Neural progenitor cell (in vitro differentiated cells): ENCODE measurements around the gene MAS1. TPM values are rescaled to one million over a fixed set of nuclear protein-coding genes. Genes with fewer than 3 reads are reported as not detected.
A peak's percentile ranks its signal among the peaks of the same experiment; 100 is the strongest.
"Not testable (repeated sequence)": the region's sequence is repeated elsewhere in the genome, so short reads cannot be mapped to it uniquely, and the experiment has no call there.

Experiments
- DNase-seq: peaks from one replicate; pipeline ENCODE4 v3.0.0-alpha.2; 2016; ENCODE audit warnings: low spot score
- H2AFZ ChIP-seq: fragments of 200-600 bp; sonication (generic); replicated peaks from 2 replicates; pipeline ENCODE4 v1.6.1; 2016; ENCODE audit warnings: antibody characterized with exemption
- H3F3A ChIP-seq: fragments of 200-600 bp; sonication (generic); 2 replicates; pipeline ENCODE4 v1.6.1; 2016; ENCODE audit warnings: antibody characterized with exemption, low read depth
- H3K27ac ChIP-seq: fragments of 200-600 bp; sonication (generic); 2 replicates; pipeline ENCODE4 v1.5.1; 2016; ENCODE audit warnings: mild to moderate bottlenecking
- H3K27me3 ChIP-seq: fragments of 200-600 bp; sonication (generic); 2 replicates; pipeline ENCODE4 v1.6.1; 2016; ENCODE audit warnings: mild to moderate bottlenecking, moderate library complexity
- H3K36me3 ChIP-seq: fragments of 200-600 bp; sonication (generic); 2 replicates; pipeline ENCODE4 v1.5.1; 2016
- H3K4me1 ChIP-seq: fragments of 200-600 bp; sonication (generic); 2 replicates; pipeline ENCODE4 v1.6.1; 2016; ENCODE audit warnings: mixed run types
- H3K4me2 ChIP-seq: fragments of 200-600 bp; sonication (generic); 2 replicates; pipeline ENCODE4 v1.6.1; 2016
- H3K4me3 ChIP-seq: fragments of 200-600 bp; sonication (generic); 2 replicates; pipeline ENCODE4 v1.5.1; 2016
- H3K79me2 ChIP-seq: fragments of 200-600 bp; sonication (generic); 2 replicates; pipeline ENCODE4 v1.6.1; 2016; ENCODE audit warnings: low read depth
- H3K9ac ChIP-seq: fragments of 200-600 bp; sonication (generic); 2 replicates; pipeline ENCODE4 v1.6.1; 2016
- H3K9me3 ChIP-seq: fragments of 200-600 bp; sonication (generic); 2 replicates; pipeline ENCODE4 v1.5.1; 2016; ENCODE audit warnings: low read depth
- H4K20me1 ChIP-seq: fragments of 200-600 bp; sonication (generic); 2 replicates; pipeline ENCODE4 v1.6.1; 2016; ENCODE audit warnings: low read depth
- H3K27ac Mint-ChIP-seq: 3 replicates; pipeline ENCODE4 v1.8.0; 2021; ENCODE audit warnings: mixed read lengths
- H3K27me3 Mint-ChIP-seq: 2 replicates; pipeline ENCODE4 v1.8.0; 2022; ENCODE audit warnings: low read depth, mild to moderate bottlenecking, inconsistent platforms, moderate library complexity, mixed read lengths; ENCODE audit not compliant: insufficient read depth
- H3K36me3 Mint-ChIP-seq: 3 replicates; pipeline ENCODE4 v1.8.0; 2021; ENCODE audit warnings: mixed read lengths
- H3K4me1 Mint-ChIP-seq: 3 replicates; pipeline ENCODE4 v1.8.0; 2021; ENCODE audit warnings: mixed read lengths
- H3K4me3 Mint-ChIP-seq: 3 replicates; pipeline ENCODE4 v1.8.0; 2021; ENCODE audit warnings: mild to moderate bottlenecking, moderate library complexity, mixed read lengths
- H3K9me3 Mint-ChIP-seq: 3 replicates; pipeline ENCODE4 v1.8.0; 2020; ENCODE audit warnings: mixed read lengths
- CTCF ChIP-seq: fragments of 200-600 bp; sonication (generic); IDR thresholded peaks from 2 replicates; pipeline ENCODE4 v1.5.1; 2017; ENCODE audit warnings: antibody characterized with exemption, mild to moderate bottlenecking
- EZH2 ChIP-seq: fragments of 200-600 bp; sonication (generic); IDR thresholded peaks from 2 replicates; pipeline ENCODE4 v1.6.1; 2017; ENCODE audit warnings: antibody characterized with exemption, mild to moderate bottlenecking, moderate library complexity
- EZH2phosphoT487 ChIP-seq: fragments of 200-600 bp; sonication (generic); IDR thresholded peaks from 2 replicates; pipeline ENCODE4 v1.6.1; 2017; ENCODE audit warnings: antibody characterized with exemption
- total RNA-seq: library from RNA; depleted of rRNA; stranded (reverse); fragments of >200 nt; gene quantifications from 2 replicates; pipeline ENCODE4 v1.2.3, GENCODE V29; 2015; ENCODE audit warnings: low replicate concordance

MAS1 gene
- total RNA-seq, result not detected in 2 replicates

- H3K4me3 ChIP-seq, result no peak within 1 kb of the TSS
- no peaks in the 10 kb centered on the region for H3K36me3 ChIP-seq
- no peak within 1 kb of the TSS for H2AFZ ChIP-seq
- H3K27me3 Mint-ChIP-seq, result peaks cover 12% of the 10 kb centered on the region
- peaks cover 8% of the 10 kb centered on the region for H3K4me1 Mint-ChIP-seq
- no peaks in the 10 kb centered on the region for H3K27me3 ChIP-seq
- no peak within 1 kb of the TSS for H3K27ac Mint-ChIP-seq
- TF ChIP-seq EZH2phosphoT487, result no peak
- TF ChIP-seq EZH2, result no peak
- no peak for TF ChIP-seq CTCF
- no peaks in the 10 kb centered on the region for H4K20me1 ChIP-seq
- H3K36me3 Mint-ChIP-seq, result no peaks in the 10 kb centered on the region
- H3F3A ChIP-seq, result no peaks in the 10 kb centered on the region
- H3K4me3 Mint-ChIP-seq, result no peak within 1 kb of the TSS
- no peak for DNase-seq
- H3K4me2 ChIP-seq, result no peak within 1 kb of the TSS
- no peaks in the 10 kb centered on the region for H3K9me3 ChIP-seq
- H3K9me3 Mint-ChIP-seq, result no peaks in the 10 kb centered on the region
- no peak within 1 kb of the TSS for H3K27ac ChIP-seq
- H3K9ac ChIP-seq, result no peak within 1 kb of the TSS
- no peaks in the 10 kb centered on the region for H3K79me2 ChIP-seq
- no peaks in the 10 kb centered on the region for H3K4me1 ChIP-seq
Measured at GRCh38 chr6:159890792-159891191, at the start of gene MAS1. Gene MAS1 (plus strand): TSS chr6:159890988. CDS start chr6:159906956, 15,968 bp downstream.

GRCh38 chr6:159842035-159842434 lies 48.8 kb upstream of the MAS1 start:
- H3K4me3 ChIP-seq, result no peak overlapping the region
- H3K9me3 Mint-ChIP-seq, result no peaks in the 10 kb centered on the region
- peak; percentile 28 for DNase-seq

GRCh38 chr6:159844737-159845645 lies 45.8 kb upstream of the MAS1 start:
- Histone ChIP-seq H4K20me1 (no peaks in the 10 kb centered on the region), H3K9ac (no peak overlapping the region), H3K4me3 (no peak overlapping the region), H3K4me2 (no peak overlapping the region), H3K27me3 (no peaks in the 10 kb centered on the region), H3K36me3 (no peaks in the 10 kb centered on the region), H3K4me1 (no peaks in the 10 kb centered on the region), H3F3A (no peaks in the 10 kb centered on the region), H2AFZ (peak overlapping the region; percentile 34), H3K27ac (no peak overlapping the region), H3K9me3 (no peaks in the 10 kb centered on the region), H3K79me2 (no peaks in the 10 kb centered on the region)
- H3K4me3 Mint-ChIP-seq, result no peak overlapping the region
- peaks cover 4% of the 10 kb centered on the region for H3K27me3 Mint-ChIP-seq
- no peaks in the 10 kb centered on the region for H3K36me3 Mint-ChIP-seq
- TF ChIP-seq EZH2 (no peak), CTCF (no peak), EZH2phosphoT487 (no peak)
- no peak overlapping the region for H3K27ac Mint-ChIP-seq
- no peaks in the 10 kb centered on the region for H3K4me1 Mint-ChIP-seq
- no peak for DNase-seq
- H3K9me3 Mint-ChIP-seq, result peaks cover 17% of the 10 kb centered on the region

More at GRCh38 chr6:159842035-159842434, 48.8 kb upstream of the MAS1 start:
- Histone ChIP-seq H2AFZ (peak overlapping the region; percentile 17), H4K20me1 (no peaks in the 10 kb centered on the region), H3K27ac (no peak overlapping the region), H3F3A (no peaks in the 10 kb centered on the region), H3K36me3 (no peaks in the 10 kb centered on the region), H3K4me1 (no peaks in the 10 kb centered on the region), H3K4me2 (no peak overlapping the region), H3K79me2 (no peaks in the 10 kb centered on the region), H3K9me3 (no peaks in the 10 kb centered on the region), H3K9ac (no peak overlapping the region), H3K27me3 (no peaks in the 10 kb centered on the region)
- no peaks in the 10 kb centered on the region for H3K36me3 Mint-ChIP-seq
- TF ChIP-seq EZH2, result no peak
- TF ChIP-seq CTCF, result peak; percentile 49
- no peak for TF ChIP-seq EZH2phosphoT487
- no peaks in the 10 kb centered on the region for H3K4me1 Mint-ChIP-seq
- no peak overlapping the region for H3K4me3 Mint-ChIP-seq
- no peak overlapping the region for H3K27ac Mint-ChIP-seq
- H3K27me3 Mint-ChIP-seq, result peaks cover 9% of the 10 kb centered on the region

- not testable (repeated sequence) for H3K36me3 Mint-ChIP-seq, DNase-seq, H4K20me1 ChIP-seq, H3K27ac ChIP-seq, H3K27me3 Mint-ChIP-seq, H3K27me3 ChIP-seq, H3K9me3 ChIP-seq, H3K4me3 Mint-ChIP-seq, H3K36me3 ChIP-seq, H3K27ac Mint-ChIP-seq, H3K9ac ChIP-seq, H3K4me3 ChIP-seq, H3K4me1 ChIP-seq, H3F3A ChIP-seq, H3K79me2 ChIP-seq, H3K4me2 ChIP-seq, H3K4me1 Mint-ChIP-seq, H2AFZ ChIP-seq
- H3K9me3 Mint-ChIP-seq, result peaks cover 20% of the 10 kb centered on the region
Measured at GRCh38 chr6:159848552-159848951, 42.2 kb upstream of the MAS1 start.

- H2AFZ ChIP-seq, H3K27me3 Mint-ChIP-seq, H3K27me3 ChIP-seq, H3K9me3 ChIP-seq, H3K4me1 Mint-ChIP-seq, H3K27ac Mint-ChIP-seq, H3K4me3 ChIP-seq, H3K27ac ChIP-seq, DNase-seq, H3F3A ChIP-seq, H4K20me1 ChIP-seq, H3K36me3 ChIP-seq, H3K4me2 ChIP-seq, H3K4me1 ChIP-seq, H3K79me2 ChIP-seq, H3K36me3 Mint-ChIP-seq, H3K4me3 Mint-ChIP-seq, H3K9ac ChIP-seq: not testable (repeated sequence)
- peaks cover 20% of the 10 kb centered on the region for H3K9me3 Mint-ChIP-seq
Measured at GRCh38 chr6:159849851-159850250, 40.9 kb upstream of the MAS1 start.
